H1 (cell line): ENCODE results near the gene PDE4B. TPM values are rescaled to one million over a fixed set of nuclear protein-coding genes. Genes with fewer than 3 reads are reported as not detected.

Experiments
- CTCF ChIA-PET: fragments of 300-600 bp; sonication (Branson Sonifier 250); formaldehyde crosslinking; loops from one replicate; lab custom pipeline; 2021; ENCODE audit not compliant: partially characterized antibody; lab: Charles Lee
- POLR2A ChIA-PET: fragments of 300-600 bp; sonication (Branson Sonifier 250); formaldehyde crosslinking; loops from one replicate; lab custom pipeline; 2021; ENCODE audit warnings: inconsistent platforms; ENCODE audit not compliant: partially characterized antibody; lab: Charles Lee
- DNase-seq, 2 experiments: peaks; one replicate each; pipeline versions ENCODE4 v3.0.0 to v3.0.0-alpha.2; 2010 to 2022; ENCODE audit warnings: low spot score in 2 of 2, low read depth in 1 of 2, mixed read lengths in 1 of 2
- FAIRE-seq: peaks from 2 replicates; lab custom pipeline; 2011; peaks lifted over from hg19 to GRCh38; lab: Jason Lieb, UNC
- H2AFZ ChIP-seq: 2 replicates; pipeline ENCODE4 v1.8.1; 2012; ENCODE audit warnings: low read length, inconsistent platforms
- H2AK5ac ChIP-seq: 2 replicates; pipeline ENCODE4 v1.6.1; 2013; ENCODE audit warnings: low read depth, low read length
- H2BK120ac ChIP-seq: replicated peaks from 2 replicates; pipeline ENCODE3; 2013; ENCODE audit warnings: low read depth, low read length, inconsistent platforms
- H2BK12ac ChIP-seq: 2 replicates; pipeline ENCODE4 v1.6.1; 2013; ENCODE audit warnings: low read depth, low read length
- H2BK15ac ChIP-seq: 2 replicates; pipeline ENCODE4 v1.6.1; 2013; ENCODE audit warnings: low read length
- H2BK20ac ChIP-seq: 2 replicates; pipeline ENCODE4 v1.6.1; 2013; ENCODE audit warnings: low read length
- H2BK5ac ChIP-seq: 2 replicates; pipeline ENCODE4 v1.6.1; 2013; ENCODE audit warnings: low read depth, low read length
- H3K14ac ChIP-seq: 2 replicates; pipeline ENCODE4 v1.6.1; 2013; ENCODE audit warnings: inconsistent platforms; ENCODE audit not compliant: insufficient read length
- H3K18ac ChIP-seq: 2 replicates; pipeline ENCODE4 v1.6.1; 2013; ENCODE audit warnings: low read length; ENCODE audit errors: extremely low read depth
- H3K23ac ChIP-seq: 2 replicates; pipeline ENCODE4 v1.6.1; 2013; ENCODE audit warnings: inconsistent platforms; ENCODE audit not compliant: insufficient read length
- H3K23me2 ChIP-seq: 2 replicates; pipeline ENCODE4 v1.6.1; 2013; ENCODE audit warnings: low read depth, low read length
- H3K27ac ChIP-seq: 2 replicates; pipeline ENCODE4 v1.6.1; 2011; ENCODE audit warnings: low read depth, low read length, inconsistent platforms
- H3K27me3 ChIP-seq, 4 experiments: replicated peaks in 1 of 4; 1 replicate in 1 of 4; 2 replicates in 3 of 4; pipeline versions ENCODE4 v1.6.1 to v1.8.1; 2011 to 2013; ENCODE audit warnings: low read length in 3 of 4, mild to moderate bottlenecking in 3 of 4, inconsistent platforms in 2 of 4, mixed read lengths in 2 of 4, moderate library complexity in 1 of 4; ENCODE audit not compliant: control insufficient read depth in 3 of 4, insufficient read depth in 3 of 4; ENCODE audit errors: extremely low read depth in 1 of 4
- H3K36me3 ChIP-seq, 4 experiments: 2 replicates each; pipeline versions ENCODE4 v1.6.1 to v1.8.1; 2011 to 2013; ENCODE audit warnings: mild to moderate bottlenecking in 4 of 4, low read length in 3 of 4, moderate library complexity in 2 of 4, control low read depth in 1 of 4, inconsistent platforms in 1 of 4; ENCODE audit not compliant: insufficient read depth in 4 of 4, control insufficient read depth in 2 of 4
- H3K4ac ChIP-seq: replicated peaks from 2 replicates; pipeline ENCODE3; 2013; ENCODE audit warnings: low read length, low read depth, mixed read lengths, inconsistent platforms; ENCODE audit not compliant: insufficient read length
- H3K4me1 ChIP-seq, 4 experiments: replicated peaks in 1 of 4; 1 replicate in 1 of 4; 2 replicates in 3 of 4; pipeline versions ENCODE4 v1.6.1 to v1.8.1; 2011 to 2013; ENCODE audit warnings: low read length in 3 of 4, inconsistent platforms in 2 of 4, mixed read lengths in 1 of 4; ENCODE audit not compliant: insufficient read depth in 4 of 4, control insufficient read depth in 3 of 4
- H3K4me2 ChIP-seq, 2 experiments: 2 replicates each; pipeline versions ENCODE4 v1.6.1 to v1.8.1; 2011 to 2013; ENCODE audit warnings: low read depth in 2 of 2, low read length in 2 of 2, control low read depth in 1 of 2, inconsistent platforms in 1 of 2, mild to moderate bottlenecking in 1 of 2; ENCODE audit not compliant: insufficient read depth in 1 of 2
- H3K4me3 ChIP-seq, 4 experiments: fragments of 200-600, 300-600 bp in 1 of 4; sonication (generic), shearing (Covaris generic), sonication (Bioruptor Twin) in 1 of 4; 2 replicates each; pipeline versions ENCODE4 v1.5.1 to v1.8.1; 2011 to 2016; ENCODE audit warnings: low read length in 4 of 4, low read depth in 3 of 4, control low read depth in 2 of 4, inconsistent platforms in 2 of 4, mild to moderate bottlenecking in 2 of 4, mixed read lengths in 1 of 4, moderate library complexity in 1 of 4; ENCODE audit not compliant: insufficient read depth in 2 of 4; ENCODE audit errors: extremely low read depth in 1 of 4
- H3K56ac ChIP-seq: replicated peaks from 2 replicates; pipeline ENCODE3; 2013; ENCODE audit warnings: low read depth, mild to moderate bottlenecking, mixed read lengths, low read length, inconsistent platforms; ENCODE audit not compliant: insufficient read length
- H3K79me1 ChIP-seq: 2 replicates; pipeline ENCODE4 v1.6.1; 2013; ENCODE audit warnings: low read depth, low read length, control low read depth
- H3K79me2 ChIP-seq, 2 experiments: 2 replicates each; pipeline versions ENCODE4 v1.6.1 to v1.8.1; 2012 to 2013; ENCODE audit warnings: low read length in 2 of 2, mild to moderate bottlenecking in 2 of 2, inconsistent platforms in 1 of 2; ENCODE audit not compliant: insufficient read depth in 2 of 2, control insufficient read depth in 1 of 2
- H3K9ac ChIP-seq, 4 experiments: replicated peaks in 1 of 4; 1 replicate in 1 of 4; 2 replicates in 3 of 4; pipeline versions ENCODE4 v1.6.1 to v1.8.1; 2011 to 2013; ENCODE audit warnings: low read depth in 3 of 4, low read length in 3 of 4, control low read depth in 2 of 4, mild to moderate bottlenecking in 2 of 4, moderate library complexity in 2 of 4, inconsistent platforms in 1 of 4; ENCODE audit errors: extremely low read depth in 1 of 4
- H3K9me3 ChIP-seq, 2 experiments: 2 replicates each; pipeline versions ENCODE4 v1.6.1 to v1.8.1; 2012 to 2013; ENCODE audit warnings: mild to moderate bottlenecking in 2 of 2, moderate library complexity in 2 of 2, control low read depth in 1 of 2, inconsistent platforms in 1 of 2, low read depth in 1 of 2, low read length in 1 of 2, mixed read lengths in 1 of 2; ENCODE audit not compliant: insufficient read depth in 2 of 2
- H4K20me1 ChIP-seq, 2 experiments: replicated peaks in 1 of 2; 2 replicates each; pipeline versions ENCODE3 to v1.8.1; 2011 to 2013; ENCODE audit warnings: inconsistent platforms in 2 of 2, low read length in 2 of 2, mild to moderate bottlenecking in 1 of 2; ENCODE audit not compliant: insufficient read depth in 2 of 2, control insufficient read depth in 1 of 2
- H4K5ac ChIP-seq: 2 replicates; pipeline ENCODE4 v1.6.1; 2013; ENCODE audit warnings: low read length, low read depth, mixed read lengths, inconsistent platforms; ENCODE audit not compliant: insufficient read length
- H4K8ac ChIP-seq: 2 replicates; pipeline ENCODE4 v1.8.0; 2013; ENCODE audit warnings: mild to moderate bottlenecking, moderate library complexity, low read length, inconsistent platforms; ENCODE audit not compliant: insufficient read depth; ENCODE audit errors: extremely low read depth
- H4K91ac ChIP-seq: replicated peaks from 2 replicates; pipeline ENCODE3; 2013; ENCODE audit warnings: low read length, mixed read lengths, inconsistent platforms; ENCODE audit not compliant: insufficient read length
- CHD1 ChIP-seq: IDR thresholded peaks from 2 replicates; pipeline ENCODE4 v1.6.1; 2012; ENCODE audit warnings: low read depth, low read length, improper control_type of control experiment
- POU5F1 ChIP-seq: IDR thresholded peaks from 2 replicates; pipeline ENCODE4 v1.6.1; 2011; ENCODE audit warnings: low read depth, mild to moderate bottlenecking, low read length, moderate library complexity
- ZNF274 ChIP-seq: IDR thresholded peaks from 2 replicates; pipeline ENCODE4 v1.7.0; 2012; ENCODE audit warnings: low read length, borderline replicate concordance; ENCODE audit errors: extremely low read depth
- polyA plus RNA-seq, 7 experiments: library from polyadenylated mRNA; depleted of rRNA in 3 of 7; stranded (reverse) in 5 of 7; unstranded in 2 of 7; fragments of >200 nt in 5 of 7; fragments of 200-250 nt in 2 of 7; gene quantifications; 1 replicate in 5 of 7; 2 replicates in 1 of 7; 4 replicates in 1 of 7; pipeline versions ENCODE4 v1.2.1 to v1.2.3, GENCODE V29; 2011 to 2013; ENCODE audit warnings: missing spikeins in 2 of 7, mixed read lengths in 2 of 7
- total RNA-seq: library from RNA; stranded (reverse); fragmentation: NEBNext Ultra II Directional; extraction: Animal tissue kit (Norgen Biotek cat#: 25700); gene quantifications from 2 replicates; pipeline ENCODE4 v1.2.1, GENCODE V29; 2021

PDE4B gene
- total and polyA plus RNA-seq, 2 of the 8 experiments (the other 6 are each of a cell fraction or from before 2014, with no cell fraction given): 5.0 to 15.1 TPM

DNA sequence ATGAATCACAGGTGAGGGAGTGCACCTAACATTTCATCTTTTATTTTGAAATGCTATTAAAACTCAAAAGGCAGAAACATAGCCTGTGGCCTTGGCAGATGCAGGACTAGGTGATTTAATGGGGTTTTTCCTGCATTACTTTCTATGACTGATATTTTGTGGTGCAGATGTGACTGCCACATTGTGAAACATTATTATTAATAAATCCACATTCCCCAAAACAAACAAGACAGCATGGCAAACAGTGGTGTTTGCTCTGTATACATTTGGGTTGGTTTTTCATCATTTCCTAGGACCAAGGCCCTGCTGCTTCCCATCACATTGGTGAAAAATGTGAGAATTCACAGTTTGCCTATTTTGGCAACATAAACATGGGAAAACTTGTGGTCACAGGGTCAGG is 493.6 kb downstream of the PDE4B start:
- Histone ChIP-seq H3K79me2 (no peaks in the 10 kb centered on the region), H3K27me3 (no peaks in the 10 kb centered on the region), H3K18ac (no peak overlapping the region), H2BK15ac (0 out of 2 replicates have a peak overlapping the region, but pooled peaks have one; percentile 36), H2AFZ (no peak overlapping the region), H4K8ac (no peak overlapping the region), H2BK20ac (no peak overlapping the region), H3K56ac (no peak overlapping the region), H4K20me1 (no peaks in the 10 kb centered on the region), H2BK120ac (no peak overlapping the region), H3K9me3 (no peaks in the 10 kb centered on the region), H3K9ac (no peak overlapping the region), H2BK5ac (no peak overlapping the region), H3K4ac (no peak overlapping the region), H3K27ac (no peak overlapping the region), H2AK5ac (no peak overlapping the region), H3K23ac (no peak overlapping the region), H3K79me1 (no peaks in the 10 kb centered on the region), H3K4me2 (no peak overlapping the region), H3K23me2 (no peaks in the 10 kb centered on the region; the same call in 1 of the 2 replicates), H4K5ac (no peak overlapping the region), H2BK12ac (no peak overlapping the region), H4K91ac (no peak overlapping the region), H3K4me3 (no peak overlapping the region), H3K14ac (no peak overlapping the region), H3K4me1 (no peaks in the 10 kb centered on the region), H3K36me3 (no peaks in the 10 kb centered on the region)
- FAIRE-seq (no peak), DNase-seq (no peak)
- ChIA-PET CTCF (no interaction called here), POLR2A (no interaction called here)
- TF ChIP-seq POU5F1 (no peak), CHD1 (no peak), ZNF274 (no peak)
